Neural progenitor cell (in vitro differentiated cells): ENCODE measurements around the gene SMS.

ENCODE experiments used
- CTCF ChIP-seq: fragments of 200-600 bp; sonication (generic); IDR thresholded peaks from 2 replicates; pipeline ENCODE4 v1.5.1; 2017; ENCODE audit warnings: antibody characterized with exemption, mild to moderate bottlenecking
- EZH2 ChIP-seq: fragments of 200-600 bp; sonication (generic); IDR thresholded peaks from 2 replicates; pipeline ENCODE4 v1.6.1; 2017; ENCODE audit warnings: antibody characterized with exemption, mild to moderate bottlenecking, moderate library complexity

GRCh38 chrX:21996872-21997455 lies 56.5 kb downstream of the SMS start:
- TF ChIP-seq EZH2 (no peak), CTCF (no peak)
